ENCODE measurements around the gene KLHDC8A. TPM values are rescaled to one million over a fixed set of nuclear protein-coding genes. Genes with fewer than 3 reads are reported as not detected.

The KLHDC8A gene
- total RNA-seq, 1 donor from 2014 or later, result 0.24 TPM

DNA sequence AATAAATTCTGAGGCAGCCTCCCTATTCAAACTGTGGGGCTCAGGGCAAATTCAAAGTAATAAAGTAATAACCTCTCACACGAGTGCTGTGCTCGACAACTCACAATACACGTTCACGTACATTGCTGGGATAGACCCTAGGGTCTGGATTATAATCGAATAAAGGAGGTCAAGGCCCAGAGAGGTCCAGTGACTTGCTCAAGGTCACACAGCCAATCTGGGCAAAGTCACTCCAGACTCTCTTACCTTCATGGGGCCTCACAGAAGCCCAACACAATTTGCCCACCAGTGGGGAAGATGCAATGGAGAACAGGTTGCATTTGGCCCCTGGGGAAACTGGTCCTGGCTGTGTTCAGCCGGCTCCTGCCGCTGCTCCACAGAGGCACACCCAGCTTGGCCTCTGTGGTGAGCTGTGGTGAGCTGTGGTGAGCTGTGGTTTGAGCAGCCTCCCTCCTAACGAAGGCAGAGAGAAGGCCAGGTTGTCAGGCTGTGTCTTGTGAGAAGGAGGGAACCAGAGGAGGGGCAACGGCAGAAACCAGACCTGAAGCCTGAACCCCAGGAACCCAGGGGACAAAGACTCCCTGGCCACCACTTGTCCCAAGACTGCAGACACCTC is 70.3 kb downstream of the KLHDC8A start:
- intact Hi-C loops (cut with DNase I), result no loop called here
- ATAC-seq (ENCODE audit: poor library complexity) (no peak), DNase-seq (no peak)

Other genes with a start within 250 kb of the KLHDC8A start
- gene RBBP5, start 234.9 kb downstream of the KLHDC8A start, total RNA-seq, result 9.3 TPM
- gene DSTYK, start 145.2 kb downstream of the KLHDC8A start, total RNA-seq, result 5.3 TPM
- gene TMCC2, start 129.0 kb downstream of the KLHDC8A start, total RNA-seq, result 1.3 TPM
- gene NUAK2, start 35.2 kb downstream of the KLHDC8A start, total RNA-seq, result 1.2 TPM
- gene LEMD1, start 65.1 kb upstream of the KLHDC8A start, total RNA-seq, result not detected
- not detected for gene BLACAT1, start 99.1 kb upstream of the KLHDC8A start, total RNA-seq
- 172 TPM for gene CDK18, start 147.7 kb upstream of the KLHDC8A start, total RNA-seq

All from Right ventricle myocardium superior (tissue), 1 donor.